Parathyroid adenoma (tissue), 2 donors: ENCODE results near the gene ZFAND6.

Experiments used
- H2AFZ ChIP-seq: fragments of 300-600 bp; sonication (generic); one replicate; pipeline ENCODE4 v1.7.0; 2017; ENCODE audit warnings: antibody characterized with exemption, mild to moderate bottlenecking
- H3K27ac ChIP-seq: fragments of 300-600 bp; sonication (generic); one replicate; pipeline ENCODE4 v1.7.0; 2017
- H3K27me3 ChIP-seq: fragments of 300-600 bp; sonication (generic); one replicate; pipeline ENCODE4 v1.7.0; 2017; ENCODE audit warnings: low read length; ENCODE audit not compliant: control insufficient read depth, insufficient read depth
- H3K36me3 ChIP-seq: fragments of 300-600 bp; sonication (generic); one replicate; pipeline ENCODE4 v1.7.0; 2017; ENCODE audit warnings: low read length; ENCODE audit not compliant: control insufficient read depth, insufficient read depth
- H3K4me1 ChIP-seq: fragments of 300-600 bp; sonication (generic); one replicate; pipeline ENCODE4 v1.7.0; 2017; ENCODE audit warnings: control low read depth
- H3K4me2 ChIP-seq: fragments of 300-600 bp; sonication (generic); one replicate; pipeline ENCODE4 v1.7.0; 2017; ENCODE audit warnings: low read length
- H3K4me3 ChIP-seq: fragments of 300-600 bp; sonication (generic); one replicate; pipeline ENCODE4 v1.7.0; 2017; ENCODE audit warnings: low read depth, low read length
- H3K79me2 ChIP-seq: fragments of 300-600 bp; sonication (generic); one replicate; pipeline ENCODE4 v1.7.0; 2017; ENCODE audit warnings: control low read depth
- H3K9ac ChIP-seq: fragments of 300-600 bp; sonication (generic); one replicate; pipeline ENCODE4 v1.7.0; 2017; ENCODE audit warnings: mild to moderate bottlenecking
- H3K9me3 ChIP-seq: fragments of 300-600 bp; sonication (generic); one replicate; pipeline ENCODE4 v1.7.0; 2017; ENCODE audit warnings: low read length; ENCODE audit not compliant: control insufficient read depth
- CTCF ChIP-seq: fragments of 300-600 bp; sonication (generic); IDR thresholded peaks from one replicate; pipeline ENCODE4 v1.7.0; 2017; ENCODE audit warnings: antibody characterized with exemption, mild to moderate bottlenecking
- donor health status: primary hyperparathyroidism.

ZFAND6 gene

GRCh38 chr15:80026310-80026709 lies 33.2 kb upstream of the ZFAND6 start:
- no peaks in the 10 kb centered on the region for H3K36me3 ChIP-seq
- H3K9me3 ChIP-seq: no peaks in the 10 kb centered on the region
- no peak overlapping the region for H2AFZ ChIP-seq
- no peak overlapping the region for H3K27ac ChIP-seq
- no peak overlapping the region for H3K4me2 ChIP-seq
- no peaks in the 10 kb centered on the region for H3K4me1 ChIP-seq
- no peak overlapping the region for H3K4me3 ChIP-seq
- H3K27me3 ChIP-seq: no peaks in the 10 kb centered on the region
- H3K79me2 ChIP-seq: no peaks in the 10 kb centered on the region
- H3K9ac ChIP-seq: no peak overlapping the region
- no peak for TF ChIP-seq CTCF

- H3K4me1 ChIP-seq: no peaks in the 10 kb centered on the region
- no peak overlapping the region for H3K4me3 ChIP-seq
- TF ChIP-seq CTCF: no peak
- H3K27ac ChIP-seq: no peak overlapping the region
- no peaks in the 10 kb centered on the region for H3K79me2 ChIP-seq
- H3K9me3 ChIP-seq: no peaks in the 10 kb centered on the region
- no peaks in the 10 kb centered on the region for H3K27me3 ChIP-seq
- no peaks in the 10 kb centered on the region for H3K36me3 ChIP-seq
- no peak overlapping the region for H3K9ac ChIP-seq
- no peak overlapping the region for H3K4me2 ChIP-seq
- H2AFZ ChIP-seq: no peak overlapping the region
These were observed 32.7 kb upstream of the ZFAND6 start for GRCh38 chr15:80026754-80027153.

- H3K4me2 ChIP-seq: no peak overlapping the region
- no peak overlapping the region for H3K4me3 ChIP-seq
- H3K9me3 ChIP-seq: no peaks in the 10 kb centered on the region
- no peaks in the 10 kb centered on the region for H3K4me1 ChIP-seq
- H3K36me3 ChIP-seq: no peaks in the 10 kb centered on the region
- no peak overlapping the region for H3K27ac ChIP-seq
- no peaks in the 10 kb centered on the region for H3K79me2 ChIP-seq
- H3K9ac ChIP-seq: no peak overlapping the region
- no peaks in the 10 kb centered on the region for H3K27me3 ChIP-seq
- TF ChIP-seq CTCF: no peak
- no peak overlapping the region for H2AFZ ChIP-seq
These were observed 30.5 kb upstream of the ZFAND6 start for GRCh38 chr15:80028937-80029336.

- Histone ChIP-seq H3K79me2 (no peaks in the 10 kb centered on the region), H2AFZ (no peak overlapping the region), H3K4me3 (no peak overlapping the region), H3K9ac (no peak overlapping the region), H3K4me2 (no peak overlapping the region), H3K4me1 (no peaks in the 10 kb centered on the region), H3K27ac (no peak overlapping the region), H3K36me3 (no peaks in the 10 kb centered on the region), H3K9me3 (no peaks in the 10 kb centered on the region), H3K27me3 (no peaks in the 10 kb centered on the region)
- no peak for TF ChIP-seq CTCF
These were observed 27.6 kb upstream of the ZFAND6 start for GRCh38 chr15:80031841-80032240.

GRCh38 chr15:80034629-80035028 lies 24.8 kb upstream of the ZFAND6 start:
- no peaks in the 10 kb centered on the region for H3K9me3 ChIP-seq
- H3K27me3 ChIP-seq: no peaks in the 10 kb centered on the region
- H3K27ac ChIP-seq: no peak overlapping the region
- H3K4me1 ChIP-seq: no peaks in the 10 kb centered on the region
- H3K79me2 ChIP-seq: no peaks in the 10 kb centered on the region
- TF ChIP-seq CTCF: no peak
- H3K9ac ChIP-seq: no peak overlapping the region
- H3K4me3 ChIP-seq: no peak overlapping the region
- H2AFZ ChIP-seq: no peak overlapping the region
- no peak overlapping the region for H3K4me2 ChIP-seq
- no peaks in the 10 kb centered on the region for H3K36me3 ChIP-seq
